Activated naive CD8-positive, alpha-beta T cell treated with anti-CD3 and anti-CD28 coated beads, Interleukin-2, amount 10 ng/mL, durations not matched to agents 7 days and 5 days (primary cell): ENCODE results near the gene LARGE1. TPM values are rescaled to one million over a fixed set of nuclear protein-coding genes. Genes with fewer than 3 reads are reported as not detected.

Experiments used
- ATAC-seq: fragments of 150-1000 bp; cut with Tn5 transposase; one replicate; pipeline ENCODE4 v1.10.0; 2021; ENCODE audit warnings: low read depth, moderate library complexity
- POLR2A ChIA-PET: fragments of 350-600 bp; sonication (Branson Sonifier 250); formaldehyde crosslinking; loops from one replicate; lab custom pipeline; 2021; ENCODE audit warnings: antibody characterized with exemption; lab: Charles Lee
- DNase-seq: peaks from one replicate; pipeline ENCODE4 v3.0.0; 2021
- H3K27ac Mint-ChIP-seq: one replicate; pipeline ENCODE4 v1.8.0; 2022; ENCODE audit warnings: mild to moderate bottlenecking, mixed read lengths
- H3K27me3 Mint-ChIP-seq: one replicate; pipeline ENCODE4 v1.8.0; 2022; ENCODE audit warnings: mild to moderate bottlenecking, moderate library complexity, mixed read lengths
- H3K36me3 Mint-ChIP-seq: one replicate; pipeline ENCODE4 v1.8.0; 2021; ENCODE audit warnings: mild to moderate bottlenecking, mixed read lengths
- H3K4me1 Mint-ChIP-seq: one replicate; pipeline ENCODE4 v1.8.0; 2021; ENCODE audit warnings: mixed read lengths
- H3K4me3 Mint-ChIP-seq: one replicate; pipeline ENCODE4 v1.8.0; 2022; ENCODE audit warnings: mild to moderate bottlenecking, moderate library complexity, mixed read lengths
- H3K9me3 Mint-ChIP-seq: one replicate; pipeline ENCODE4 v1.8.0; 2021; ENCODE audit warnings: mixed read lengths
- total RNA-seq, 2 experiments: library from RNA; stranded (reverse); gene quantifications; one replicate each; pipeline ENCODE4 v1.2.3, GENCODE V29; 2021

Gene LARGE1
- total RNA-seq, 2 experiments from 2014 or later = 0.68 to 0.75 TPM

GRCh38 chr22:33640900-33641299, 279.4 kb downstream of the LARGE1 start:
- Mint-ChIP-seq H3K9me3 (peaks cover 14% of the 10 kb centered on the region), H3K27ac (no peak overlapping the region), H3K36me3 (no peaks in the 10 kb centered on the region), H3K4me3 (no peak overlapping the region), H3K27me3 (peaks cover 2% of the 10 kb centered on the region), H3K4me1 (no peaks in the 10 kb centered on the region)
- ATAC-seq (no peak), DNase-seq (no peak)
- POLR2A ChIA-PET = no interaction called here

DNA sequence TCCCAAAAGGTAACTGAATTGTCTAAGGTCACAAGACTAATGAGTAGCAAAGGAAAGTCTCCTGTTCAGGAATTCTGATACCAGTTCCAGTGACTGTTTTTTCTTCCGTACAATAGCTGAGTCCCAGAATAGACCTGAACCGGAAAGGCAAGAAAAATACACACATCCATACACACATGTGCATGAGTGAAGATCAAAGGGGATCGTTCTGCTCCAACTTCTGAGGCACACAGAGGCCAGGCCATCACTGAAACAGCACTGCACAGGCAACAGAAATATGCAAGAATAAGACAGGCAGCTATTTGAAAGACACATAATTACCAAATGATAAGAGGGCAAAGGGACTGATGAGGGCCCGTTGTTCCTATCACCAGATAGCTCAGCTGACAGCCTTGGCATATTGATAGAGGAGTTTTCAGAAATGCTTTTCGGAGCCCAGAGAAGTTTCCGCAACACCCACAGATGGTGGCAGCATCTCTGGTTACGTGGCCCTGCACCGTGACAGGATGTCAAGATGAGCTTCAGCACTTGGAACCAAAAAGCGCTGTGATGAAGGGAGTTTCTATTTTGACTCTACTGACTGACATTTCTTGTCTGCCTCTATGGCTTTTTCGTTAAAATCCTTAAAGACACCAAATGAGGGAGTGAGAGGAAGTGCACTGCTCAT, 280.6 kb downstream of the LARGE1 start:
- H3K4me1 Mint-ChIP-seq = no peaks in the 10 kb centered on the region
- DNase-seq = no peak
- H3K4me3 Mint-ChIP-seq = no peak overlapping the region
- H3K27ac Mint-ChIP-seq = no peak overlapping the region
- H3K9me3 Mint-ChIP-seq = peaks cover 14% of the 10 kb centered on the region
- ATAC-seq = no peak
- H3K36me3 Mint-ChIP-seq = no peaks in the 10 kb centered on the region
- POLR2A ChIA-PET = no interaction called here
- H3K27me3 Mint-ChIP-seq = peaks cover 2% of the 10 kb centered on the region

DNA sequence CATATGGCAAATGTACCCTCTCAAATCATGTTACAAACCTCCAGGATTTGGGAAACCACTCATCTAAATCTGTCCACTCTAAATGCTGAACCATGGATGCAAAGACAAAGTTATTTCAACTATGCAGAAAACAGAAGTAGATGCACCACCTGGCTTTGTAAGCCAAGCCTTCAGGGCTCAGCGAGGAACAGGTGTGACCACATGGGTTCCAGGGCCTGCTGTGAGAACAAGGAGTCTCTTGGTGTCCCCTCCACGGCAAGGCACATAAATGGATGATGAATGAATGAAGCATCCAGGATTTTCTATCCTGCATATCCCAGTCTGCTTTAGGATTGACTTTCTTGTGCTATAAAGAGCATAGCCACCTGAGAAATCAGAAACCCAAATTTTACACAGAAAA, 284.5 kb downstream of the LARGE1 start:
- DNase-seq (no peak), ATAC-seq (no peak)
- POLR2A ChIA-PET = no interaction called here
- Mint-ChIP-seq H3K27me3 (peaks cover 2% of the 10 kb centered on the region), H3K27ac (no peak overlapping the region), H3K4me1 (no peaks in the 10 kb centered on the region), H3K9me3 (peaks cover 12% of the 10 kb centered on the region), H3K36me3 (no peaks in the 10 kb centered on the region), H3K4me3 (no peak overlapping the region)

DNA sequence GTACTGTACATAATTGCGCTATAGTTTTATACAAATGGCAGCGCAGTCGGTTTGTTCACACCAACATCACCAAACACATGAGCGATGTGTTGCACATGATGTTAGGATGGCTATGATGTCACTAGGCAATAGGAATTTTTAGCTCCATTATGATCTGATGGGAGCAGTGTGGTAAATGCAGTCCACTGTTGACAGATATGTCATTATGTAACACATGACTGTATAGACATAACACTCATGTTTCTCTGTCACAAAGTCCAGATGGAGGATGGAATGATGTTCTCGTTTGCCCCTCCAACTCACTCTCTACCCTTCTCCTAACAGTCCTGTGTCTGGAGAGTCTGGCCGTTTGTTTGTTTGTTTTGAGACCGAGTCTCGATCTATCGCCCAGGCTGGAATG, 288.5 kb downstream of the LARGE1 start:
- Mint-ChIP-seq H3K9me3 (peaks cover 14% of the 10 kb centered on the region), H3K4me1 (no peaks in the 10 kb centered on the region), H3K27ac (no peak overlapping the region), H3K36me3 (no peaks in the 10 kb centered on the region), H3K27me3 (no peaks in the 10 kb centered on the region), H3K4me3 (no peak overlapping the region)
- POLR2A ChIA-PET = no interaction called here
- DNase-seq (no peak), ATAC-seq (no peak)

DNA sequence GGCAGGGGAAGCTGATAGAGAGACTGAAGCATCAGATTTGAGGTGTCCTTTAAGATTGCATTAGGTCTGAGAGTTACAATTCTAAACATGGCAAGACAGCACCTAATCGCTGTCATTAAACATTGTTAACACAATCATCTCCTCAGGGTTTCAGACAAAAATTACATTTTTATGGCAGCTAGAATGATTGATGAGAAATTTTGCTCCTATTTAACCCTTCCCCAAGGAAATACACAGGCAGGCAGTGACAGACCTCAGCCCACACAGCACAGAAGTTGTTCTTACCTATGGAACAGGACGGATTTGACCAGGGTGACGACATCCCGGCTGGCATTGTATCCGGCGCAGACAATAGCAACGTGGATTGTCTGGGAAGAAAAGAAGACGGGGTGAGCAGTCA, 294.3 kb downstream of the LARGE1 start:
- POLR2A ChIA-PET = no interaction called here
- ATAC-seq (no peak), DNase-seq (no peak)
- no peak overlapping the region for H3K27ac Mint-ChIP-seq
- H3K4me3 Mint-ChIP-seq = no peak overlapping the region
- no peaks in the 10 kb centered on the region for H3K4me1 Mint-ChIP-seq
- H3K27me3 Mint-ChIP-seq = no peaks in the 10 kb centered on the region
- peaks cover 11% of the 10 kb centered on the region for H3K9me3 Mint-ChIP-seq
- H3K36me3 Mint-ChIP-seq = no peaks in the 10 kb centered on the region

- DNase-seq (no peak), ATAC-seq (no peak)
- no peaks in the 10 kb centered on the region for H3K36me3 Mint-ChIP-seq
- no peak overlapping the region for H3K4me3 Mint-ChIP-seq
- peaks cover 4% of the 10 kb centered on the region for H3K9me3 Mint-ChIP-seq
- POLR2A ChIA-PET = no interaction called here
- H3K4me1 Mint-ChIP-seq = no peaks in the 10 kb centered on the region
- H3K27ac Mint-ChIP-seq = no peak overlapping the region
- H3K27me3 Mint-ChIP-seq = no peaks in the 10 kb centered on the region
Measured at GRCh38 chr22:33620085-33620484, 300.2 kb downstream of the LARGE1 start.

DNA sequence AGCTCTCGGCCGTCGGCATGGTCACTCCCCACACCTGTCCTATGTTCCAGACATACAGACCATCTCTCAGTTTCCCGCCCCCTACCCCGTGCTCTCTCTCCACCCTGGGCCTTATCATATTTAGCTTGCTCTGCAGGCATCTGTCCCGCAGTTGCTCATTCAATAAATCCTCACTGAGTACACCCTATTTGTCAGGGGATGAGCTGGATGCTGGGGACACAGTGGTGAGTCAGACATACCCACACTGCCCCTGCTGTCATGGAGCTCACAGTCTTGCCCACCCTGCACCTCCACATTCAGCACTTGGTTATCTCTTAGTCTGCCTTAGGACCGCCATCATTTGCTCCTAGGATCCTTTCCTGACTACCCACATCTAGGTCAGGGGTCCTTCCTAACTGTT, 313.8 kb downstream of the LARGE1 start:
- Mint-ChIP-seq H3K4me3 (no peak overlapping the region), H3K36me3 (no peaks in the 10 kb centered on the region), H3K9me3 (peaks cover 17% of the 10 kb centered on the region), H3K27ac (no peak overlapping the region), H3K4me1 (no peaks in the 10 kb centered on the region), H3K27me3 (no peaks in the 10 kb centered on the region)
- DNase-seq (no peak), ATAC-seq (no peak)
- POLR2A ChIA-PET = no interaction called here

DNA sequence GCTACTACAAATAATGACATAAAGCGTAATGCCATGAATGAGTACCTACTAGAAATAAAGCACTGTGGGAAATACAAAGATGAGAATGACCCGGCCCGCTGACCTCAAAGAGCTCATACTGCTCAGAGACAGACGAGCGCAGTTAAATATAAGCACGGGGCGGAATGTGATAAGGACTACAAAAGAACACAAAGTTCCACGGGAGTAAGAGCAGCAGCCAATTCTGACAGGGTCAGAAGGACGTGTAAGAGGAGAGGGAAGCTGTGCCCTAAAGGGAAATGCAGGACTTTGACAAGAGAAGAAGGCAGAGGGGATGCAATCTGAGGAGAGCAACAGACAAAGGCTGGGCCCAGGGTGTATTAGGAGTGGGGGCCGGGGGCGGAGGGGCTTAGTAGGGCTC, 314.6 kb downstream of the LARGE1 start:
- Mint-ChIP-seq H3K9me3 (peaks cover 17% of the 10 kb centered on the region), H3K4me3 (no peak overlapping the region), H3K4me1 (no peaks in the 10 kb centered on the region), H3K27ac (no peak overlapping the region), H3K27me3 (no peaks in the 10 kb centered on the region), H3K36me3 (no peaks in the 10 kb centered on the region)
- ATAC-seq (no peak), DNase-seq (no peak)
- POLR2A ChIA-PET = no interaction called here

DNA sequence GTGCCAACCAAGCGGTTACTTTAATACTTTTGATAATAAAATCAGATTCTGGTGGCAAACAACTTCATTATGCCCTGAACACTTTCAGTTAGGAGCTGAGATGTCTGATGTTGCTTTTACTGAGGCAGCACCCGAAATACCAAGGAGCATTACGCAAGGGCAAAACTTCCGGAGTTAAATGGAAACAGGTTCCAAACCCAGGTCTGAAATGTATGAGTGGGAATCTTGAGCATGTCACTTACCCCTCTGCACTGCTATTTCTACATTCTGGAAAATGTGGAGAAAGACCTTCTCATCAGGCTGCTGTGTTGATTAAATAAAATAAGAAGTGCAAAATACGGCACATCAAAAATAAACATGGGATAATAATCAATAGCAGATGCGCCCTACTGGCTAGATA, 315.1 kb downstream of the LARGE1 start:
- no peak overlapping the region for H3K4me3 Mint-ChIP-seq

GRCh38 chr22:33601062-33601461, 319.2 kb downstream of the LARGE1 start:
- ATAC-seq (no peak), DNase-seq (no peak)
- Mint-ChIP-seq H3K4me1 (no peaks in the 10 kb centered on the region), H3K4me3 (no peak overlapping the region), H3K27ac (no peak overlapping the region), H3K27me3 (no peaks in the 10 kb centered on the region), H3K36me3 (no peaks in the 10 kb centered on the region), H3K9me3 (peaks cover 11% of the 10 kb centered on the region)
- POLR2A ChIA-PET = no interaction called here

More for the DNA sequence above, 315.1 kb downstream of the LARGE1 start:
- H3K9me3 Mint-ChIP-seq = peaks cover 18% of the 10 kb centered on the region
- no peaks in the 10 kb centered on the region for H3K27me3 Mint-ChIP-seq
- H3K27ac Mint-ChIP-seq = no peak overlapping the region
- DNase-seq (no peak), ATAC-seq (no peak)
- H3K36me3 Mint-ChIP-seq = no peaks in the 10 kb centered on the region
- H3K4me1 Mint-ChIP-seq = no peaks in the 10 kb centered on the region
- POLR2A ChIA-PET = no interaction called here

DNA sequence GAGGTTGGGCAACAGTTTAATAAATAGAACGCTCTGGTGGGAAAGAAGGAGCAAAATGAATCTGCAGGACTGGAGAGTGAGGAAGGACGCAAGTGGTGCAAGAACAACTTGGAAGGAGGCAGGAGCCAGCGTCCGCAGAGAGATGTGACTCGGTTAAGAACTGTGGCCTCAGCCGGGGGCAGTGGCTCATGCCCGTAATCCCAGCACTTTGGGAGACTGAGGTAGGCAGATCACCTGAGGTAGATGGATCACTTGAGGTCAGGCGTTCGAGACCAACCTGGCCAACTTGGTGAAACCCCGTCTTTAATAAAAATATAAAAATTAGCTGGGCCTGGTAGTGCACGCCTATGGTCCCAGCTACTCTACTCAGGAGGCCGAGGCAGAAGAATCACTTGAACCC, 319.7 kb downstream of the LARGE1 start:
- POLR2A ChIA-PET = no interaction called here
- peaks cover 11% of the 10 kb centered on the region for H3K9me3 Mint-ChIP-seq

GRCh38 chr22:33600113-33600512, 320.2 kb downstream of the LARGE1 start:
- DNase-seq = no peak
- H3K4me3 Mint-ChIP-seq = no peak overlapping the region
- POLR2A ChIA-PET = no interaction called here
- no peaks in the 10 kb centered on the region for H3K27me3 Mint-ChIP-seq
- H3K27ac Mint-ChIP-seq = no peak overlapping the region
- ATAC-seq = no peak
- H3K9me3 Mint-ChIP-seq = peaks cover 11% of the 10 kb centered on the region
- H3K36me3 Mint-ChIP-seq = no peaks in the 10 kb centered on the region
- no peaks in the 10 kb centered on the region for H3K4me1 Mint-ChIP-seq

More for the DNA sequence above, 319.7 kb downstream of the LARGE1 start:
- Mint-ChIP-seq H3K27ac (no peak overlapping the region), H3K27me3 (no peaks in the 10 kb centered on the region), H3K36me3 (no peaks in the 10 kb centered on the region), H3K4me3 (no peak overlapping the region), H3K4me1 (no peaks in the 10 kb centered on the region)
- DNase-seq (no peak), ATAC-seq (no peak)

GRCh38 chr22:33599596-33599995, 320.7 kb downstream of the LARGE1 start:
- Mint-ChIP-seq H3K36me3 (no peaks in the 10 kb centered on the region), H3K4me3 (no peak overlapping the region), H3K27me3 (no peaks in the 10 kb centered on the region), H3K9me3 (peaks cover 11% of the 10 kb centered on the region), H3K4me1 (no peaks in the 10 kb centered on the region), H3K27ac (no peak overlapping the region)
- no peak for DNase-seq
- POLR2A ChIA-PET = no interaction called here
- ATAC-seq = no peak

GRCh38 chr22:33598821-33599220, 321.5 kb downstream of the LARGE1 start:
- H3K4me1 Mint-ChIP-seq = no peaks in the 10 kb centered on the region
- no peak overlapping the region for H3K4me3 Mint-ChIP-seq
- no peak overlapping the region for H3K27ac Mint-ChIP-seq
- no peaks in the 10 kb centered on the region for H3K36me3 Mint-ChIP-seq
- H3K27me3 Mint-ChIP-seq = no peaks in the 10 kb centered on the region
- no peak for ATAC-seq
- DNase-seq = no peak
- POLR2A ChIA-PET = no interaction called here
- peaks cover 7% of the 10 kb centered on the region for H3K9me3 Mint-ChIP-seq
